Testis (tissue), 3 donors: ENCODE measurements around the gene GJA5. TPM values are rescaled to one million over a fixed set of nuclear protein-coding genes. Genes with fewer than 3 reads are reported as not detected.

Experiments
- DNase-seq: peaks from one replicate; pipeline ENCODE4 v3.0.0-alpha.2; 2019
- H3K27ac ChIP-seq, 2 donors: fragments of 200-600 bp; sonication (generic); one replicate each; pipeline ENCODE4 v1.5.1; 2019
- H3K27me3 ChIP-seq: fragments of 200-600 bp; sonication (generic); one replicate; pipeline ENCODE4 v1.5.1; 2019
- H3K36me3 ChIP-seq: fragments of 200-600 bp; sonication (generic); one replicate; pipeline ENCODE4 v1.5.1; 2017; ENCODE audit warnings: low read depth; ENCODE audit errors: missing control alignments
- H3K4me1 ChIP-seq: fragments of 200-600 bp; sonication (generic); one replicate; pipeline ENCODE4 v1.5.1; 2019
- H3K4me3 ChIP-seq, 2 donors: fragments of 200-600 bp; sonication (generic); one replicate each; pipeline ENCODE4 v1.5.1; 2017 to 2019
- H3K9me3 ChIP-seq: fragments of 200-600 bp; sonication (generic); one replicate; pipeline ENCODE4 v1.5.1; 2017
- POLR2A ChIP-seq: fragments of 450-650 bp; IDR thresholded peaks from one replicate; pipeline ENCODE4 v1.6.1; 2017; ENCODE audit warnings: antibody characterized with exemption, mild to moderate bottlenecking, moderate library complexity
- WGBS, 2 donors: methylation state at CpG; one replicate each; pipeline ENCODE4 v1.1.5; 2018; 5-methylcytosine and 5-hydroxymethylcytosine counted together
- intact Hi-C: fragments of 100-400 bp; cut with DNase I; formaldehyde crosslinking; loops from one replicate; pipeline ENCODE4 v1.15.1; 2023; ENCODE audit warnings: low total_unique reads
- polyA plus RNA-seq: library from polyadenylated mRNA; stranded (reverse); fragments of 350-450 nt; fragmentation: Illumina TruSeq; extraction: RNeasy Lipid Tissue Mini Kit (QIAGEN cat#74804); gene quantifications from one replicate; pipeline ENCODE4 v1.2.3, GENCODE V29; 2014; ENCODE audit warnings: low read depth, low replicate concordance; ENCODE audit not compliant: insufficient read depth
- total RNA-seq, 2 donors: library from RNA; depleted of rRNA; stranded (reverse); fragments of >200 nt; gene quantifications; one replicate each; pipeline ENCODE4 v1.2.3, GENCODE V29; 2016
- TF ChIP-seq, protein P1 (sequence below), 3 experiments: fragments of 450-650 bp in 2 of 3; fragments of 200-600 bp in 1 of 3; sonication (generic) in 1 of 3; IDR thresholded peaks; one replicate each; pipeline ENCODE4 v1.5.1; 2016 to 2019; ENCODE audit warnings: antibody characterized with exemption in 3 of 3, mild to moderate bottlenecking in 2 of 3, moderate library complexity in 1 of 3

GJA5 gene
- total and polyA plus RNA-seq, 3 donors from 2014 or later, result 1.2 to 5.6 (median 2.2) TPM

DNA sequence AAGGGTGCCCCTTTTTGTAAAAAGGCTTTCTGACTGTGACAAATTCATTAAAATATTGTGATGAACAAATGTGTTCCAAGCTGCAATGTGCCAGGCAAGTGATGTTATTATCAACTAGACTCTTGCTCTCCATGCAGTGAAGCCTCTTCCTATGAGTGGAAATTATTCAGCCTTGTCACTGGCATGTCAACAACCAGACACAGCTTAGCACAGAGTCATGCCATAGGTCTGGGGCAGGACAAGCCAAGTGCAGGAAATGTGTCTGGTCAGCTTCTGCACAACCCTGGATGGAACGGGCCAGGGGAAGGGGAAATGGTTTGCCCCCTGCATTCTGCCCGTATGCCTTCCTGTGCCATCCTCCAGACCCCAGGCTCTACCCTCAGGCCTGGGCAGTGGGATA, 27.4 kb upstream of the GJA5 start:
- no peaks in the 10 kb centered on the region for H3K9me3 ChIP-seq
- WGBS, 2 donors, result 77 to 94% methylated on average over 2 of the region's 2 CpGs
- no peak for TF ChIP-seq POLR2A
- TF ChIP-seq, protein P1, sequence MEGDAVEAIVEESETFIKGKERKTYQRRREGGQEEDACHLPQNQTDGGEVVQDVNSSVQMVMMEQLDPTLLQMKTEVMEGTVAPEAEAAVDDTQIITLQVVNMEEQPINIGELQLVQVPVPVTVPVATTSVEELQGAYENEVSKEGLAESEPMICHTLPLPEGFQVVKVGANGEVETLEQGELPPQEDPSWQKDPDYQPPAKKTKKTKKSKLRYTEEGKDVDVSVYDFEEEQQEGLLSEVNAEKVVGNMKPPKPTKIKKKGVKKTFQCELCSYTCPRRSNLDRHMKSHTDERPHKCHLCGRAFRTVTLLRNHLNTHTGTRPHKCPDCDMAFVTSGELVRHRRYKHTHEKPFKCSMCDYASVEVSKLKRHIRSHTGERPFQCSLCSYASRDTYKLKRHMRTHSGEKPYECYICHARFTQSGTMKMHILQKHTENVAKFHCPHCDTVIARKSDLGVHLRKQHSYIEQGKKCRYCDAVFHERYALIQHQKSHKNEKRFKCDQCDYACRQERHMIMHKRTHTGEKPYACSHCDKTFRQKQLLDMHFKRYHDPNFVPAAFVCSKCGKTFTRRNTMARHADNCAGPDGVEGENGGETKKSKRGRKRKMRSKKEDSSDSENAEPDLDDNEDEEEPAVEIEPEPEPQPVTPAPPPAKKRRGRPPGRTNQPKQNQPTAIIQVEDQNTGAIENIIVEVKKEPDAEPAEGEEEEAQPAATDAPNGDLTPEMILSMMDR (IDR thresholded peaks at IDR 0.05), result no peak
- H3K27ac ChIP-seq, result no peak overlapping the region
- no peaks in the 10 kb centered on the region for H3K36me3 ChIP-seq
- DNase-seq, result no peak
- intact Hi-C loops, result no loop called here
- no peaks in the 10 kb centered on the region for H3K4me1 ChIP-seq
- H3K4me3 ChIP-seq, result no peak overlapping the region
- no peaks in the 10 kb centered on the region for H3K27me3 ChIP-seq

- H3K27ac ChIP-seq, result no peak overlapping the region
- no peaks in the 10 kb centered on the region for H3K4me1 ChIP-seq
- no peaks in the 10 kb centered on the region for H3K9me3 ChIP-seq
- 43 to 56% methylated on average over 3 of the region's 3 CpGs for WGBS, 2 donors
- intact Hi-C loops, result no loop called here
- H3K36me3 ChIP-seq, result no peaks in the 10 kb centered on the region
- DNase-seq, result no peak
- no peak overlapping the region for H3K4me3 ChIP-seq
- TF ChIP-seq POLR2A, result no peak
- TF ChIP-seq, protein P1 (IDR thresholded peaks at IDR 0.05), result no peak
- no peaks in the 10 kb centered on the region for H3K27me3 ChIP-seq
These were observed 26.1 kb upstream of the GJA5 start for GRCh38 chr1:147786536-147786935.

GRCh38 chr1:147785794-147786506, 25.5 kb upstream of the GJA5 start:
- TF ChIP-seq, protein P1 (IDR thresholded peaks at IDR 0.05), result no peak
- no peak for TF ChIP-seq POLR2A
- H3K9me3 ChIP-seq, result no peaks in the 10 kb centered on the region
- no peaks in the 10 kb centered on the region for H3K4me1 ChIP-seq
- H3K27me3 ChIP-seq, result no peaks in the 10 kb centered on the region
- no peaks in the 10 kb centered on the region for H3K36me3 ChIP-seq
- no peak for DNase-seq
- no peak overlapping the region for H3K27ac ChIP-seq
- intact Hi-C loops, result no loop called here
- WGBS, 2 donors, result 65 to 80% methylated on average over 7 of the region's 7 CpGs
- no peak overlapping the region for H3K4me3 ChIP-seq

GRCh38 chr1:147784941-147785340, 24.5 kb upstream of the GJA5 start:
- H3K36me3 ChIP-seq, result no peaks in the 10 kb centered on the region
- no peak overlapping the region for H3K4me3 ChIP-seq
- H3K9me3 ChIP-seq, result no peaks in the 10 kb centered on the region
- intact Hi-C loops, result no loop called here
- H3K4me1 ChIP-seq, result no peaks in the 10 kb centered on the region
- H3K27ac ChIP-seq, result no peak overlapping the region
- TF ChIP-seq POLR2A, result no peak
- TF ChIP-seq, protein P1 (IDR thresholded peaks at IDR 0.05), result no peak
- no peak for DNase-seq
- WGBS, 2 donors, result 91 to 100% methylated on average over 1 of the region's 1 CpG
- H3K27me3 ChIP-seq, result no peaks in the 10 kb centered on the region

DNA sequence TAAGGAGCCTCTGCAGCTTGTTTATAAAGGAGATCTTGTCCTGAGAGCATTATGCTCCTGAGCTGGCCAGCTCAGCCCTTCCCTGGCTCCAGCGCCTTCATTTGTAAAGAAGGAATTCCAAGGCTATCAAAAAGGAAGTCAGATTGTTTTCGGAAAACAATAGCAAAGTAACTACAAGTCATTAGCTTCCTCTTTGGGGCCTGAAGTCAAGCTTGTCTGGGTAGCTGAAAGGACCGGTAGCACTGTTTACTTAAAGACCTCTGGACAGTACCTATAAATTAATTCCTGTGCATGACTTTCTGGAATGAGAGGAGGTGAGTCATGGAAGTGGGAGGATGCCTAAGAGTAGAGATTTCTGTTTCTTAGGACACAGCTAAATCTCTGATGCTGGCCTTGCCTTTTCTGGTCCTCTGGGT, 20.7 kb upstream of the GJA5 start:
- H3K27ac ChIP-seq, result no peak overlapping the region
- no peaks in the 10 kb centered on the region for H3K27me3 ChIP-seq
- H3K4me3 ChIP-seq, result no peak overlapping the region
- no peaks in the 10 kb centered on the region for H3K36me3 ChIP-seq
- intact Hi-C loops, result no loop called here
- H3K4me1 ChIP-seq, result no peaks in the 10 kb centered on the region
- TF ChIP-seq, protein P1 (IDR thresholded peaks at IDR 0.05), result no peak
- no peak for TF ChIP-seq POLR2A
- DNase-seq, result no peak
- 44 to 53% methylated on average over 3 of the region's 3 CpGs for WGBS, 2 donors
- H3K9me3 ChIP-seq, result no peaks in the 10 kb centered on the region
